WTC11 (cell line): ENCODE results near the gene SART3. TPM values are rescaled to one million over a fixed set of nuclear protein-coding genes. Genes with fewer than 3 reads are reported as not detected.

Experiments used
- ATAC-seq: fragments of 200-7000 bp; cut with Tn5 transposase; 2 replicates; pipeline ENCODE4 v1.10.0; 2021; ENCODE audit warnings: mild to moderate bottlenecking, moderate library complexity
- CTCF ChIA-PET: fragments of 300-600 bp; sonication (Branson Sonifier 250); formaldehyde crosslinking; loops from one replicate; lab custom pipeline; 2021; ENCODE audit warnings: antibody characterized with exemption; lab: Charles Lee
- POLR2A ChIA-PET: fragments of 350-600 bp; sonication (Branson Sonifier 250); formaldehyde crosslinking; loops from one replicate; lab custom pipeline; 2021; ENCODE audit warnings: antibody characterized with exemption; lab: Charles Lee
- DNase-seq: peaks from one replicate; pipeline ENCODE4 v3.0.0; 2021; ENCODE audit warnings: low spot score
- H3K27ac Mint-ChIP-seq: 2 replicates; pipeline ENCODE4 v1.8.0; 2021; ENCODE audit warnings: mixed read lengths
- H3K27me3 Mint-ChIP-seq: 2 replicates; pipeline ENCODE4 v1.8.0; 2021; ENCODE audit warnings: low read depth, mild to moderate bottlenecking, moderate library complexity, mixed read lengths
- H3K36me3 Mint-ChIP-seq: 2 replicates; pipeline ENCODE4 v1.8.0; 2021; ENCODE audit warnings: mixed read lengths
- H3K4me1 Mint-ChIP-seq: 2 replicates; pipeline ENCODE4 v1.8.0; 2022; ENCODE audit warnings: mixed read lengths
- H3K4me3 Mint-ChIP-seq: 2 replicates; pipeline ENCODE4 v1.8.0; 2021; ENCODE audit warnings: mild to moderate bottlenecking, moderate library complexity, mixed read lengths
- H3K9me3 Mint-ChIP-seq: 2 replicates; pipeline ENCODE4 v1.8.0; 2021; ENCODE audit warnings: mixed read lengths
- ATF6 ChIP-seq: sonication (generic); formaldehyde crosslinking; IDR thresholded peaks from 2 replicates; pipeline ENCODE4 v1.8.1; 2023; ENCODE audit warnings: mild to moderate bottlenecking, missing genetic modification reagents
- CBFB ChIP-seq: sonication (generic); formaldehyde crosslinking; IDR thresholded peaks from 2 replicates; pipeline ENCODE4 v1.8.1; 2022; ENCODE audit warnings: mild to moderate bottlenecking, low read depth, missing genetic modification reagents
- CTCF ChIP-seq: fragments of 200-600 bp; IDR thresholded peaks from 2 replicates; pipeline ENCODE4 v1.8.0; 2022; ENCODE audit warnings: antibody characterized with exemption
- ERG ChIP-seq: fragments of 250-450 bp; sonication (Bioruptor Pico); IDR thresholded peaks from 2 replicates; pipeline ENCODE4 v1.8.0; 2021; ENCODE audit warnings: mild to moderate bottlenecking
- FOXJ3 ChIP-seq: sonication (generic); formaldehyde crosslinking; IDR thresholded peaks from 2 replicates; pipeline ENCODE4 v1.9.0; 2021; ENCODE audit warnings: missing genetic modification reagents, mild to moderate bottlenecking, borderline replicate concordance
- GTF2I ChIP-seq: fragments of 250-450 bp; sonication (Bioruptor Pico); conservative IDR thresholded peaks from 2 replicates; pipeline ENCODE4 v1.4.0; 2021; ENCODE audit warnings: mild to moderate bottlenecking
- IRF2 ChIP-seq: sonication (generic); formaldehyde crosslinking; IDR thresholded peaks from 2 replicates; pipeline ENCODE4 v1.8.0; 2022; ENCODE audit warnings: low read depth, missing genetic modification reagents, borderline replicate concordance
- OVOL2 ChIP-seq: fragments of 250-450 bp; sonication (Bioruptor Pico); IDR thresholded peaks from 2 replicates; pipeline ENCODE4 v1.9.0; 2021; ENCODE audit warnings: mild to moderate bottlenecking, borderline replicate concordance
- PRDM15 ChIP-seq: sonication (generic); formaldehyde crosslinking; IDR thresholded peaks from 2 replicates; pipeline ENCODE4 v1.8.0; 2022; ENCODE audit warnings: missing genetic modification reagents
- PRRX2 ChIP-seq: fragments of 250-450 bp; sonication (Bioruptor Pico); IDR thresholded peaks from 2 replicates; pipeline ENCODE4 v1.8.0; 2021; ENCODE audit warnings: mild to moderate bottlenecking
- SMAD4 ChIP-seq: sonication (generic); formaldehyde crosslinking; IDR thresholded peaks from 2 replicates; pipeline ENCODE4 v1.8.0; 2022; ENCODE audit warnings: mild to moderate bottlenecking, missing genetic modification reagents
- SP1 ChIP-seq: sonication (generic); formaldehyde crosslinking; conservative IDR thresholded peaks from 2 replicates; pipeline ENCODE4 v1.8.1; 2022; ENCODE audit warnings: missing genetic modification reagents
- USF1 ChIP-seq: sonication (generic); formaldehyde crosslinking; IDR thresholded peaks from 2 replicates; pipeline ENCODE4 v1.8.0; 2022; ENCODE audit warnings: mild to moderate bottlenecking, missing genetic modification reagents
- ZNF425 ChIP-seq: fragments of 250-450 bp; sonication (Bioruptor Pico); conservative IDR thresholded peaks from 2 replicates; pipeline ENCODE4 v1.9.0; 2021; ENCODE audit warnings: mild to moderate bottlenecking
- total RNA-seq: library from RNA; stranded (reverse); gene quantifications from 3 replicates; pipeline ENCODE4 v1.2.3, GENCODE V29; 2021

The SART3 gene
- total RNA-seq, 1 experiment from 2014 or later, result 91.2 TPM

GRCh38 chr12:108526482-108527165, 34.3 kb downstream of the SART3 start:
- DNase-seq, result no peak
- H3K9me3 Mint-ChIP-seq, result no peaks in the 10 kb centered on the region
- H3K27ac Mint-ChIP-seq, result no peak overlapping the region
- peaks cover 93% of the 10 kb centered on the region for H3K36me3 Mint-ChIP-seq
- ChIA-PET POLR2A (interaction anchor here (0.6 kb wide), 1 partner anchor 15 kb away, joined by 11 read pairs; no protein-coding TSS in a partner anchor), CTCF (no interaction called here)
- no peak overlapping the region for H3K4me3 Mint-ChIP-seq
- no peak for ATAC-seq
- H3K4me1 Mint-ChIP-seq, result no peaks in the 10 kb centered on the region
- no peak for TF ChIP-seq CTCF
- TF ChIP-seq ERG, result no peak
- TF ChIP-seq IRF2 (CRISPR knock-in tag), result no peak
- no peak for TF ChIP-seq ZNF425 (CRISPR knock-in tag)
- no peak for TF ChIP-seq CBFB (CRISPR knock-in tag)
- no peak for TF ChIP-seq USF1 (CRISPR knock-in tag)
- no peak for TF ChIP-seq ATF6 (CRISPR knock-in tag)
- no peak for TF ChIP-seq PRRX2 (CRISPR knock-in tag)
- no peak for TF ChIP-seq SMAD4 (CRISPR knock-in tag)
- no peak for TF ChIP-seq FOXJ3 (CRISPR knock-in tag)
- TF ChIP-seq SP1 (CRISPR knock-in tag), result no peak
- TF ChIP-seq GTF2I (CRISPR knock-in tag), result no peak
- TF ChIP-seq OVOL2 (CRISPR knock-in tag), result no peak
- TF ChIP-seq PRDM15, result no peak
- no peaks in the 10 kb centered on the region for H3K27me3 Mint-ChIP-seq
